ENCODE measurements around the gene PRICKLE2. TPM values are rescaled to one million over a fixed set of nuclear protein-coding genes. Genes with fewer than 3 reads are reported as not detected.

PRICKLE2 gene
- total and polyA plus RNA-seq, 4 donors, result 0.89 to 8.0 (median 3.2) TPM

- TF ChIP-seq MAX (IDR thresholded peaks at IDR 0.05) (no peak), JUND (IDR thresholded peaks at IDR 0.05) (no peak), ATF3 (IDR thresholded peaks at IDR 0.05) (no peak), FOXA2 (IDR thresholded peaks at IDR 0.05) (no peak), RAD21 (IDR thresholded peaks at IDR 0.05) (no peak), ZBTB33 (IDR thresholded peaks at IDR 0.05) (no peak)
Measured at GRCh38 chr3:64272271-64272670, 47.0 kb upstream of the PRICKLE2 start (continued).

- no peaks in the 10 kb centered on the region for H3K36me3 ChIP-seq (ENCODE audit: control insufficient read depth in 4 of 4, insufficient read depth in 3 of 4, low read depth in 1 of 4, low read length in 3 of 4)
- TF ChIP-seq FOXA2 (IDR thresholded peaks at IDR 0.05) (no peak), NR2F2 (IDR thresholded peaks at IDR 0.05) (no peak), EGR1 (IDR thresholded peaks at IDR 0.05; ENCODE audit: low read depth in 2 of 2) (no peak), RAD21 (IDR thresholded peaks at IDR 0.05) (no peak), FOXA1 (IDR thresholded peaks at IDR 0.05) (no peak), MAX (IDR thresholded peaks at IDR 0.05) (no peak)
- whole genome bisulfite sequencing, result 90% methylated on average over 2 of the region's 2 CpGs
Measured at GRCh38 chr3:64271631-64272030, 46.4 kb upstream of the PRICKLE2 start.

GRCh38 chr3:64270866-64271260 is 45.6 kb upstream of the PRICKLE2 start:
- Histone ChIP-seq H3K4me1 (ENCODE audit: control insufficient read depth in 4 of 4, insufficient read depth in 4 of 4, low read length in 3 of 4) (peaks cover 4 to 19% (median 7%) of the 10 kb centered on the region in 4 donors), H3K27ac (ENCODE audit: low read depth in 1 of 2, low read length in 2 of 2) (no peak overlapping the region), H3K27me3 (ENCODE audit: control insufficient read depth in 4 of 4, insufficient read depth in 4 of 4, low read length in 3 of 4) (no peaks in the 10 kb centered on the region), H3K9ac (ENCODE audit: low read depth in 1 of 2, low read length in 2 of 2) (no peak overlapping the region), H3K9me3 (ENCODE audit: control insufficient read depth in 4 of 4, low read length in 3 of 4) (no peaks in the 10 kb centered on the region), H3K4me3 (ENCODE audit: low read depth in 1 of 3, low read length in 3 of 3) (no peak overlapping the region), H3K36me3 (ENCODE audit: control insufficient read depth in 4 of 4, insufficient read depth in 3 of 4, low read depth in 1 of 4, low read length in 3 of 4) (no peaks in the 10 kb centered on the region)
- no peak for DNase-seq (ENCODE audit: low spot score)
- WGBS, result 90% methylated on average over 3 of the region's 3 CpGs
- TF ChIP-seq GABPA (IDR thresholded peaks at IDR 0.05 in 1 of 2, conservative IDR thresholded peaks at IDR 0.05 in 1 of 2), result no peak
- TF ChIP-seq SP1 (IDR thresholded peaks at IDR 0.05), result no peak
- TF ChIP-seq RXRA (IDR thresholded peaks at IDR 0.05), result no peak
- no peak for TF ChIP-seq TAF1 (conservative IDR thresholded peaks at IDR 0.05)
- TF ChIP-seq FOXA2 (IDR thresholded peaks at IDR 0.05), result no peak
- no peak for TF ChIP-seq MAX (IDR thresholded peaks at IDR 0.05)
- no peak for TF ChIP-seq HNF4G (IDR thresholded peaks at IDR 0.05)
- no peak for TF ChIP-seq JUND (IDR thresholded peaks at IDR 0.05)
- TF ChIP-seq HNF4A (conservative IDR thresholded peaks at IDR 0.05), result no peak
- no peak for TF ChIP-seq FOXA1 (IDR thresholded peaks at IDR 0.05)
- TF ChIP-seq NR2F2 (IDR thresholded peaks at IDR 0.05), result no peak
- no peak for TF ChIP-seq RAD21 (IDR thresholded peaks at IDR 0.05)
- TF ChIP-seq CTCF (IDR thresholded peaks at IDR 0.05; ENCODE audit: low read depth, low read length, missing input control), result no peak
- TF ChIP-seq YY1 (IDR thresholded peaks at IDR 0.05), result no peak
- no peak for TF ChIP-seq EGR1 (IDR thresholded peaks at IDR 0.05; ENCODE audit: low read depth in 2 of 2)
- TF ChIP-seq ATF3 (IDR thresholded peaks at IDR 0.05), result no peak
- no peak for TF ChIP-seq REST (IDR thresholded peaks at IDR 0.05)
- no peak for TF ChIP-seq ZBTB33 (IDR thresholded peaks at IDR 0.05)

More at GRCh38 chr3:64271631-64272030, 46.4 kb upstream of the PRICKLE2 start:
- Histone ChIP-seq H3K27ac (ENCODE audit: low read depth in 1 of 2, low read length in 2 of 2) (no peak overlapping the region), H3K4me1 (ENCODE audit: control insufficient read depth in 4 of 4, insufficient read depth in 4 of 4, low read length in 3 of 4) (peaks cover 3 to 19% (median 7%) of the 10 kb centered on the region in 4 donors), H3K9ac (ENCODE audit: low read depth in 1 of 2, low read length in 2 of 2) (no peak overlapping the region), H3K4me3 (ENCODE audit: low read depth in 1 of 3, low read length in 3 of 3) (no peak overlapping the region), H3K27me3 (ENCODE audit: control insufficient read depth in 4 of 4, insufficient read depth in 4 of 4, low read length in 3 of 4) (no peaks in the 10 kb centered on the region), H3K9me3 (ENCODE audit: control insufficient read depth in 4 of 4, low read length in 3 of 4) (no peaks in the 10 kb centered on the region)
- DNase-seq (ENCODE audit: low spot score), result no peak

Measured in liver (tissue), 9 donors.